Fibroblast of villous mesenchyme (primary cell): Measurements from ENCODE around the gene TMEM125. TPM values are rescaled to one million over a fixed set of nuclear protein-coding genes. Genes with fewer than 3 reads are reported as not detected.

ENCODE experiments used
- DNase-seq: peaks from one replicate; pipeline ENCODE4 v3.0.0-alpha.2; 2010; ENCODE audit warnings: low read depth
- H3K4me3 ChIP-seq: 2 replicates; pipeline ENCODE4 v1.5.1; 2011; ENCODE audit warnings: low read depth, mild to moderate bottlenecking, low read length
- total RNA-seq: library from RNA; depleted of rRNA; stranded (reverse); fragments of >200 nt; gene quantifications from 2 replicates; pipeline ENCODE4 v1.2.3, GENCODE V29; 2012
- TF ChIP-seq, protein P1 (sequence below): IDR thresholded peaks from 2 replicates; pipeline ENCODE4 v1.5.1; 2012; ENCODE audit warnings: low read depth, mild to moderate bottlenecking, low read length; ENCODE audit not compliant: insufficient read depth

Gene TMEM125
- total RNA-seq, 1 donor: under 0.01 TPM

DNA sequence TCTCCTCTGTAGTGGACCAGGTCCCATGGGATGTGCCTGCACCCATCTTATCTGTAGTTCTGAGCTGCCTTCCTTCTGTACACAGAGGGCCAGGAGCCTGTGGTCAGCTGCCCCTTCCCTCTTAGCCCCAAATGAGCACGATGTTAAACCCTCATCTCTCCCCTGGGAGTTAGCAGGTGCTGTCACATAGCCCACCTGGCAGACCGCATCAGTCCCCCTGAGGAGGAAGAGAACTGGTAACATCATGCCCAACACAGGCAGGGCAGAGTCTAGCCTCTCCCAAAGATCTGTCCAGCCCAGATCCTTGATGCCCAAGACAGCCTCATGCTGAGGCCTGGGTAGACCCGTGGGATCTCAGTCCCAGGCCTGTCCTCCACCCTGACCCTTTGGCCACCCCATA is 35.7 kb downstream of the TMEM125 start:
- DNase-seq: no peak
- H3K4me3 ChIP-seq: no peak overlapping the region
- TF ChIP-seq, protein P1, sequence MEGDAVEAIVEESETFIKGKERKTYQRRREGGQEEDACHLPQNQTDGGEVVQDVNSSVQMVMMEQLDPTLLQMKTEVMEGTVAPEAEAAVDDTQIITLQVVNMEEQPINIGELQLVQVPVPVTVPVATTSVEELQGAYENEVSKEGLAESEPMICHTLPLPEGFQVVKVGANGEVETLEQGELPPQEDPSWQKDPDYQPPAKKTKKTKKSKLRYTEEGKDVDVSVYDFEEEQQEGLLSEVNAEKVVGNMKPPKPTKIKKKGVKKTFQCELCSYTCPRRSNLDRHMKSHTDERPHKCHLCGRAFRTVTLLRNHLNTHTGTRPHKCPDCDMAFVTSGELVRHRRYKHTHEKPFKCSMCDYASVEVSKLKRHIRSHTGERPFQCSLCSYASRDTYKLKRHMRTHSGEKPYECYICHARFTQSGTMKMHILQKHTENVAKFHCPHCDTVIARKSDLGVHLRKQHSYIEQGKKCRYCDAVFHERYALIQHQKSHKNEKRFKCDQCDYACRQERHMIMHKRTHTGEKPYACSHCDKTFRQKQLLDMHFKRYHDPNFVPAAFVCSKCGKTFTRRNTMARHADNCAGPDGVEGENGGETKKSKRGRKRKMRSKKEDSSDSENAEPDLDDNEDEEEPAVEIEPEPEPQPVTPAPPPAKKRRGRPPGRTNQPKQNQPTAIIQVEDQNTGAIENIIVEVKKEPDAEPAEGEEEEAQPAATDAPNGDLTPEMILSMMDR: no peak

DNA sequence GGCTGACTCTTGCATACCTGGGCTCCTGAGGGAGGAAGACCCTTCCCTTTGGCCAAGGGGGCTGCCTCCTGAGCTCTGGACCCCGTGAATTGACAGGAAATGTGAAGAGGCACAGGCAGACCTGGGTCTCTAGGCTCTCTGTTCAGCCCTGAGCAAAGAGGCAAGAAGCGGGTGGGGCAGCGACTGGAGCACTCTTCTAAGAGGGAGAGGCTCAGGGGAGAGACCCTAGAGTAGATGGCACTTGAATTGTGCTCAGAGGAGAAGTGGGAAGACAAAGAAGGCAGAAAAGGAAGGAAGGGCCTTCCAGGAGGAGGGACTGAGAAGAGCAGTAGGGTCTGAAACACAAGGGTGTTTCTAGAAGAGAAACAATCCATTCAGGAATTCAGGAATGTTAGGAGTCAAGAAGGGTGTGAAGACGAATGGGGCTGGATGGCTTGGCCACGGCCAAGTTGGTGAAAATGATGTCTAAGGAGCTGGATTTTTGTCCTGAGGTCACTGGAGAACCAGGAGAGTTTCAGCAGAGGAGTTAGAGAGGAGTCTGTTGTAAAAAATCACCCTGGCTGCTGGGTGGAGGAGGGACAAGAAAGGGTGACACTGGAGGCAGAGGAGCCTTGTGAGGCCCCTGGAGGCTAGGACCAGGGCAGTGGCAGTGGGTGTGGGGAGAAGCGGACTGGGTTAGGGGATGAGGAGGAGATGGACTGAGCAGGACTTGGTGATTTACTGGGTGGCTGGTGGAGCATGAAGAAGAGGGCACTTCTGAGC is 36.3 kb downstream of the TMEM125 start:
- no peak for DNase-seq
- TF ChIP-seq, protein P1: no peak
- no peak overlapping the region for H3K4me3 ChIP-seq

DNA sequence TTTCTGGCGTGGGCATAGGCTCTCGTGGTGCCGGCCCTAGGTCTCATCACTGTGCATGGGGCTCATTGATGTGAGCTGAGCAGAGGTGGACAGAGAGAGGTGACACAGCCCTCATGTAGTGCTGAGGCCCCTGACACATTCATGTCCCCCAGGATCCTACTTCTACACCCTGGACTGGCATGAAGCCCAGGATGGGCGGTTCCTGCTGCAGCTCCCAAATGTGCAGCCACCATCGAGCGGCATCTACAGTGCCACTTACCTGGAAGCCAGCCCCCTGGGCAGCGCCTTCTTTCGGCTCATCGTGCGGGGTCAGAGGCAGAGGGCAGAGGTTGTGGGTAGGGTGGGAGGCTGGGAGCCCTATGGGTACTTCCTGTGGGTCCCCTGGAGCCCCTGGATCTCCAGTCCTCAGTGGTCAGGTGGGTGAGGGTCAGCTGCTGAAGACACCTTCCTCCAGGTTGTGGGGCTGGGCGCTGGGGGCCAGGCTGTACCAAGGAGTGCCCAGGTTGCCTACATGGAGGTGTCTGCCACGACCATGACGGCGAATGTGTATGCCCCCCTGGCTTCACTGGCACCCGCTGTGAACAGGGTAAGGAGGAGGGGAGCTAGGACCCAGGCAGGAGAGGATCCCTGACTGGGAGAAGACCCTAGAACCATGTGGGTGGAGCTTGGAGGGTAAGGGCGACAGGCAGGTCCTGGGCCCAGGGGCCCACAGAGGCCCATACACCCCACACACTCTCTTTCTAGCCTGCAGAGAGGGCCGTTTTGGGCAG is 37.1 kb downstream of the TMEM125 start:
- H3K4me3 ChIP-seq: no peak overlapping the region
- TF ChIP-seq, protein P1: no peak
- no peak for DNase-seq

DNA sequence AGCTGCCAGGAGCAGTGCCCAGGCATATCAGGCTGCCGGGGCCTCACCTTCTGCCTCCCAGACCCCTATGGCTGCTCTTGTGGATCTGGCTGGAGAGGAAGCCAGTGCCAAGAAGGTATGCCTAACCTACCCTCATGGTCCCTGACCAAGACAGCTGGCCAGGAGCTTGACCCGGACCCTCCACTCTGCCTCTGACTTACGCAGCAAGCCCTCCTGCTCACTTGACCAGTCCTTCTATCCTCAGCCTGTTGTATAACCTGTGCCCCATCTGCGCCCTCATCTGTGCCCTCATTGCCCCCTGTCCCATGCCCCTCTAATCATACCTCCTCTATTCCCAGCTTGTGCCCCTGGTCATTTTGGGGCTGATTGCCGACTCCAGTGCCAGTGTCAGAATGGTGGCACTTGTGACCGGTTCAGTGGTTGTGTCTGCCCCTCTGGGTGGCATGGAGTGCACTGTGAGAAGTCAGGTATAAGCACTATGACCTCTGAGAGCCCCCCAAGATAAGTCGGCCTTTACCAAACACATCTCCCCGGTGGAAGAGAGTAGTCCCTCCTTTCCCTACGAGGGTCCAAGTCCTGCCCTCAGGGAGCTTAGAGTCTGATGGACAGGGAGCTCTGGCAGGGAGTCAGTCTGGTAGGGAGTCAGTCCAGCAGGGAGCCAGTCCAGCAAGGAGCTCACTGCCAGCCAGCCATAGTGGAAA is 37.8 kb downstream of the TMEM125 start:
- DNase-seq: no peak
- TF ChIP-seq, protein P1: no peak
- no peak overlapping the region for H3K4me3 ChIP-seq

DNA sequence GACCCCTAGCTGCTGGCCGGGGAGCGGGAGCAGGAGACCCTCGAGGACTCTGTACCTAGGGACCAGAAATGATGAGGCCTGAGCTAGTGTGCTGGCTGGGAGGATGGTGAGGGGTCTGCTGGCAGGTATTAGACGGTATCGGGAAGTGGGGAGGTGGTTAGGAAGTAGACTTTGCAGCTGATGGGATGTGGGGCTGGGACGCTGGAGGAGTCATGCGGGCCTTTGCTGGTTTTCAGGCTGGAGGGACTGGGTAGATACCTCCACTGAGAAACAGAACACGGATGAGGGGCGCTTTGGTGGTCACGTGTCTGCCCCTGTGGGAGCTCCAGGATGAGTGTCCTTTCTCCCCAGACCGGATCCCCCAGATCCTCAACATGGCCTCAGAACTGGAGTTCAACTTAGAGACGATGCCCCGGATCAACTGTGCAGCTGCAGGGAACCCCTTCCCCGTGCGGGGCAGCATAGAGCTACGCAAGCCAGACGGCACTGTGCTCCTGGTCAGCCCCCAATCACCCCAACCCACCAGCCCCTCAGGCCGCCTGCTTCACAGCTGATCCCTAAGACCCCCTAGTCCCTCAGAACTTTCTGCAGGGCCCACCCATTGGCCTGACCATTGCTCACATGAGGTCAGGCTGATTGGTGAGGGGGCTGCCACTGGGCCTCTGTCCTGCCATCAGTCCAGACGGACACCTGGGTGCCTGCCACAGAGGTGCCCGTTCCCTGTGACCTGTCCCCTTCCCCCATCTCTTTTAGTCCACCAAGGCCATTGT is 39.0 kb downstream of the TMEM125 start:
- DNase-seq: no peak
- TF ChIP-seq, protein P1: no peak
- no peak overlapping the region for H3K4me3 ChIP-seq

DNA sequence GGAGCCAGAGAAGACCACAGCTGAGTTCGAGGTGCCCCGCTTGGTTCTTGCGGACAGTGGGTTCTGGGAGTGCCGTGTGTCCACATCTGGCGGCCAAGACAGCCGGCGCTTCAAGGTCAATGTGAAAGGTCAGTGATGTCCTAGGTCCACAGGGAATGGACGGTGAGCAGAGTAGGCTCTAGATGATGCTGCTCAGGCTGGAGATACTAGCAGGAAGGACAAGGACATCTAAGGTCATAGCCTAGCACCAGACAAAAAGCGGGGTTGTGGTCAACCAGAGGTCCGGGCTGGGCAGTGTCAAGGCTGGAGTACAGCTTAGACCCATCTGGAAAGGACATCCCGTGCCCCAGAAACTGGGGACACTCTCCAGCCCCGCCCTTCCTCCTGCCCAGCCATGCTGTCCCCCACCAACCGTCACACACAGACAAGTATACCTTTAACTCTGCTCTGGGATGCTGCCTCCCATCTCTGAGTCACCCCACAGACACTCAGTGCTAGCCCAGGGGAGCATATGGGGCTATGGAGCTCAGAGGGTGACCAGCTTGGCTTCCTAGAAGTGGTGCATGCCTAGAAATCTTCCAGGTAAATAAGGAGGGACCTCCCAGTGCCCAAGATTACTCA is 39.7 kb downstream of the TMEM125 start:
- TF ChIP-seq, protein P1: no peak
- DNase-seq: no peak
- H3K4me3 ChIP-seq: no peak overlapping the region
